Renal pelvis (tissue), 12 donors: ENCODE measurements around the gene TMEM106C. TPM values are rescaled to one million over a fixed set of nuclear protein-coding genes. Genes with fewer than 3 reads are reported as not detected.

Experiments used
- DNase-seq: peaks from one replicate; pipeline ENCODE4 v3.0.0-alpha.2; 2013
- long read RNA-seq, 16 experiments: transcript quantifications; one replicate each; lab custom pipeline, GENCODE V29; 2026
- polyA plus RNA-seq, 3 donors: library from polyadenylated mRNA; unstranded; fragments of 120-200 nt; gene quantifications; one replicate each; pipeline ENCODE4 v1.2.1, GENCODE V29; 2013; ENCODE audit not compliant: insufficient read length in 3 of 3

TMEM106C gene, protein sequence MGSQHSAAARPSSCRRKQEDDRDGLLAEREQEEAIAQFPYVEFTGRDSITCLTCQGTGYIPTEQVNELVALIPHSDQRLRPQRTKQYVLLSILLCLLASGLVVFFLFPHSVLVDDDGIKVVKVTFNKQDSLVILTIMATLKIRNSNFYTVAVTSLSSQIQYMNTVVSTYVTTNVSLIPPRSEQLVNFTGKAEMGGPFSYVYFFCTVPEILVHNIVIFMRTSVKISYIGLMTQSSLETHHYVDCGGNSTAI
- 100 to 1,000 TPM; 128 to 132 (median 132) TPM for polyA plus RNA-seq
- long read RNA-seq, donor 1, transcript TMEM106C-220 (8 exons, 810 nt): minor isoform, 17 of 53 reads
- long read RNA-seq, donor 1, transcript TMEM106C-201 (8 exons, 1,394 nt): major isoform, 19 of 53 reads
- long read RNA-seq, donor 1, partial matches to known transcripts: 11 of 53 reads
- long read RNA-seq, donor 1, other reads (novel, unspliced or antisense): 0 of 53 reads
- long read RNA-seq, donor 2, transcript TMEM106C-201 (8 exons, 1,394 nt): minor isoform, 18 of 69 reads
- long read RNA-seq, donor 2, transcript TMEM106C-220 (8 exons, 810 nt): major isoform, 35 of 69 reads
- long read RNA-seq, donor 2, partial matches to known transcripts: 6 of 69 reads
- long read RNA-seq, donor 2, other reads (novel, unspliced or antisense): 0 of 69 reads
- long read RNA-seq, donor 3, transcript TMEM106C-220 (8 exons, 810 nt): minor isoform, 12 of 36 reads
- long read RNA-seq, donor 3, transcript TMEM106C-201 (8 exons, 1,394 nt): major isoform, 16 of 36 reads
- long read RNA-seq, donor 3, partial matches to known transcripts: 0 of 36 reads
- long read RNA-seq, donor 3, other reads (novel, unspliced or antisense): 0 of 36 reads
- long read RNA-seq, donor 4, transcript TMEM106C-220 (8 exons, 810 nt): major isoform, 14 of 42 reads
- long read RNA-seq, donor 4, transcript TMEM106C-201 (8 exons, 1,394 nt): minor isoform, 12 of 42 reads
- long read RNA-seq, donor 4, partial matches to known transcripts: 5 of 42 reads
- long read RNA-seq, donor 4, other reads (novel, unspliced or antisense): 0 of 42 reads
- long read RNA-seq, donor 5, transcript TMEM106C-201 (8 exons, 1,394 nt): minor isoform, 13 of 31 reads
- long read RNA-seq, donor 5, transcript TMEM106C-220 (8 exons, 810 nt): major isoform, 14 of 31 reads
- long read RNA-seq, donor 5, partial matches to known transcripts: 0 of 31 reads
- long read RNA-seq, donor 5, other reads (novel, unspliced or antisense): 0 of 31 reads
- long read RNA-seq, donor 6, transcript TMEM106C-201 (8 exons, 1,394 nt): major isoform, 15 of 33 reads
- long read RNA-seq, donor 6, transcript TMEM106C-220 (8 exons, 810 nt): minor isoform, 12 of 33 reads
- long read RNA-seq, donor 6, partial matches to known transcripts: 0 of 33 reads
- long read RNA-seq, donor 6, other reads (novel, unspliced or antisense): 0 of 33 reads
- long read RNA-seq, donor 7, transcript TMEM106C-220 (8 exons, 810 nt): major isoform, 12 of 64 reads
- long read RNA-seq, donor 7, transcript TMEM106C-201 (8 exons, 1,394 nt): major isoform, 12 of 64 reads
- long read RNA-seq, donor 7, partial matches to known transcripts: 34 of 64 reads
- long read RNA-seq, donor 7, other reads (novel, unspliced or antisense): 0 of 64 reads
- long read RNA-seq, donor 8, transcript TMEM106C-220 (8 exons, 810 nt): major isoform, 9 of 39 reads
- long read RNA-seq, donor 8, transcript TMEM106C-201 (8 exons, 1,394 nt): minor isoform, 6 of 39 reads
- long read RNA-seq, donor 8, partial matches to known transcripts: 17 of 39 reads
- long read RNA-seq, donor 8, other reads (novel, unspliced or antisense): 0 of 39 reads
- long read RNA-seq, donor 9, transcript TMEM106C-201 (8 exons, 1,394 nt): minor isoform, 17 of 58 reads
- long read RNA-seq, donor 9, transcript TMEM106C-220 (8 exons, 810 nt): major isoform, 26 of 58 reads
- long read RNA-seq, donor 9, partial matches to known transcripts: 5 of 58 reads
- long read RNA-seq, donor 9, other reads (novel, unspliced or antisense): 0 of 58 reads
- long read RNA-seq, donor 10, transcript TMEM106C-201 (8 exons, 1,394 nt): minor isoform, 9 of 39 reads
- long read RNA-seq, donor 10, transcript TMEM106C-220 (8 exons, 810 nt): major isoform, 10 of 39 reads
- long read RNA-seq, donor 10, partial matches to known transcripts: 12 of 39 reads
- long read RNA-seq, donor 10, other reads (novel, unspliced or antisense): 0 of 39 reads
- long read RNA-seq, donor 11, transcript TMEM106C-220 (8 exons, 810 nt): major isoform, 16 of 22 reads
- long read RNA-seq, donor 11, partial matches to known transcripts: 0 of 22 reads
- long read RNA-seq, donor 11, other reads (novel, unspliced or antisense): 0 of 22 reads
- long read RNA-seq, donor 12, transcript TMEM106C-201 (8 exons, 1,394 nt): minor isoform, 19 of 61 reads
- long read RNA-seq, donor 12, transcript TMEM106C-220 (8 exons, 810 nt): major isoform, 21 of 61 reads
- long read RNA-seq, donor 12, transcript TMEM106C-218 (2 exons, 590 nt): minor isoform, 5 of 61 reads
- long read RNA-seq, donor 12, partial matches to known transcripts: 6 of 61 reads
- long read RNA-seq, donor 12, other reads (novel, unspliced or antisense): 0 of 61 reads
- long read RNA-seq, donor 13, transcript TMEM106C-220 (8 exons, 810 nt): minor isoform, 6 of 26 reads
- long read RNA-seq, donor 13, transcript TMEM106C-201 (8 exons, 1,394 nt): major isoform, 7 of 26 reads
- long read RNA-seq, donor 13, transcript TMEM106C-218 (2 exons, 590 nt): minor isoform, 5 of 26 reads
- long read RNA-seq, donor 13, partial matches to known transcripts: 6 of 26 reads
- long read RNA-seq, donor 13, other reads (novel, unspliced or antisense): 0 of 26 reads
- long read RNA-seq, donor 14: 0 reads
- long read RNA-seq, donor 15, transcript TMEM106C-220 (8 exons, 810 nt): major isoform, 27 of 72 reads
- long read RNA-seq, donor 15, transcript TMEM106C-201 (8 exons, 1,394 nt): minor isoform, 22 of 72 reads
- long read RNA-seq, donor 15, partial matches to known transcripts: 10 of 72 reads
- long read RNA-seq, donor 15, other reads (novel, unspliced or antisense): 0 of 72 reads
- long read RNA-seq, donor 16, transcript TMEM106C-220 (8 exons, 810 nt): major isoform, 17 of 45 reads
- long read RNA-seq, donor 16, transcript TMEM106C-201 (8 exons, 1,394 nt): minor isoform, 13 of 45 reads
- long read RNA-seq, donor 16, partial matches to known transcripts: 6 of 45 reads
- long read RNA-seq, donor 16, other reads (novel, unspliced or antisense): 0 of 45 reads

DNA sequence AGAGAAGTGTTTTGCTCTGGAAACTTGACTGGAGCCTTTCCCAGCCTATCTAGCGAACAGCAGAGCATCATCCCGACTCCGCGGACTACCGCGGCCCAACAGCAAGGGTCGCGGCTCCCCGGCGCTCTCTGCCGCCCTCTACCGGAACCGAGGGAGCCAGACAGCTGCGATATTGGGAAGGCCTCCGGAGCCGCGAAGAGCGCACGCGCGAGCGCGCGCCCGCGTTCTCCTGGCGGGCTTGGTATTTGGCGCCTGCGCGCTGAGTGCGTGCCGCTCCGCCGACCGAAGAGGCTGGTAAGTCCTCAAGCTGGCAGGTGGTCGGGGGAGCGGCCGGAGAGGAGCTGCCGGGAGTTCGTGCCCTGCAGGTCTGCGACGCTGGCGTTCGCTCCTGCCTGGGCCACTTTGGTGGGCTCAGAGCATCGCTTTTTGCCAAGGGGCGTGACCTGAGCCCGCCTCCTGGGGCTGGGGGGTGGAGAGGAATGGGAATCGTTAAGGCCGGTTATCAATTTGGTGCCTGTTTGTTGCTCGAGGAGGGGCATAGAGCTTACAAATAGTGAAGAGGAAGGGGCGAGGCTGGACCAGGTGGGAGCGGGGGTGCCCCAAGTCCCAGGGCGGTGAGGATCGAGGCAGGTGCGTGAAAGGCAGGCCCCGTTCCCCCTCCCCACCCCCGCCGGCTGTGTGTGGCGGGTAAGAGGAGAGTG is at the start of gene TMEM106C:
Gene TMEM106C (plus strand): TSS at position 257 of the 701 bp plus-strand sequence. CDS start 641 bp downstream, outside the sequence.
- peak; percentile 94 for DNase-seq

- no peak for DNase-seq
These were observed 42.5 kb upstream of the TMEM106C start for GRCh38 chr12:47920913-47921312.

DNA sequence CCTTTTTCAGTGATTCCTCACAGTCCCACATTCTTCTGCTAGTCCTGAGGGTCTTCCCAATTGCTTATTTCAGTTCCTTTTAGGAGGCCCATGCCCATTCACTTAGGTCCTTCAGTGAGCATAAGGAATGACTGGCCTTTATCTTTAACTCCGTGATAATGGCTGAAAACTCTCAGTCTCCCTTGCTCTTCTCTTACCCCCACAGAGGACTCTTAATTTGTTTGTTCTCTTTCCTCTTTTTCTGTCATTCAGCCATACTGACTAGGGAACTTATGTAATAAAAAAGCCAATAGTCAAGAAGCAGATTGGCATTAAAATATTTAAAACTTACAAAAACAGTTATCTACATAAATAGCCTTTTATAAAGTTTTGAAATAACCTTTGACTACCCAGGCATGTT is 41.5 kb upstream of the TMEM106C start:
- no peak for DNase-seq

- no peak for DNase-seq
These were observed 36.0 kb upstream of the TMEM106C start for GRCh38 chr12:47927346-47927745.

DNA sequence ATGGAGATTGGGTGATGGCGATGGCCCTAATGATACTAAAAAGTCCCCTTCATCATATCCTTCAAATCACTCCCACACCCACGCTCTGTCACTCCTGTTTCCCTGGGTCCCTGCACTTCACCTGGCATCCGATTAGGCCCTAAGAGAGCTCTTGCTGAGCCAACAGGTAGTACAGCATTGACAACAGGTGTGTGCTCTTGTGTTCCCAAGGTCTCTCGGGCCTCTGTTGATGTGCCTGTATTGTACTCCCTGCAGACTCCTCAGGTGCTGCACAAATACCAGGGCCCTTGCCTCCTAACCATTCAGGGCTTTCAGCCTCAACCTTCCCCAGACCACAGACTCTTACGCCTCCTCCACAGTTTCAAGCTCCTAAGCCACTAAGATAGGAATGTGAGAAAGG is 32.8 kb upstream of the TMEM106C start:
- DNase-seq: no peak

GRCh38 chr12:47931187-47931586 is 32.2 kb upstream of the TMEM106C start:
- no peak for DNase-seq

GRCh38 chr12:47935184-47935583 is 28.2 kb upstream of the TMEM106C start:
- peak; percentile 35 for DNase-seq

GRCh38 chr12:47938093-47938492 is 25.3 kb upstream of the TMEM106C start:
- DNase-seq: no peak

DNA sequence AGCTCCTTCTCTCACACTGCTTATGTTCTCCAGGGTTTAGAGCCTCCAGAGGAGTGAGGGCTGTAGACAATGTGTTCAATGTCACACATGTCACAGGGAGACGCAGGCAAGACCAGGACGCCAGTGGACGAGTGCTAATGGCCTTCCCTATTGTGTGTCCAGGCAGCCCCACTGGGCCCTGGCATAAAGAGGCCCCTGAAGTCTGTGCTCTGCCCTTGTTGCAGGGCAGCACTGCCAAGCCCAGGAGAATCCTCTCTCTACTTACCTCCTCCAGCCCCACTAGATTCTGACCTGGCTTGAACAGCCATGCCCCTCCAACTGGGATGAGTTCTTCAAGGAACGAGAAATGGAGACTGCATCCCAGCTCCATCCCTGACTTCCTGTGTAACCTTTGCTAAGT is 24.8 kb upstream of the TMEM106C start:
- no peak for DNase-seq

GRCh38 chr12:47939009-47939601 is 24.3 kb upstream of the TMEM106C start:
- DNase-seq: no peak

DNA sequence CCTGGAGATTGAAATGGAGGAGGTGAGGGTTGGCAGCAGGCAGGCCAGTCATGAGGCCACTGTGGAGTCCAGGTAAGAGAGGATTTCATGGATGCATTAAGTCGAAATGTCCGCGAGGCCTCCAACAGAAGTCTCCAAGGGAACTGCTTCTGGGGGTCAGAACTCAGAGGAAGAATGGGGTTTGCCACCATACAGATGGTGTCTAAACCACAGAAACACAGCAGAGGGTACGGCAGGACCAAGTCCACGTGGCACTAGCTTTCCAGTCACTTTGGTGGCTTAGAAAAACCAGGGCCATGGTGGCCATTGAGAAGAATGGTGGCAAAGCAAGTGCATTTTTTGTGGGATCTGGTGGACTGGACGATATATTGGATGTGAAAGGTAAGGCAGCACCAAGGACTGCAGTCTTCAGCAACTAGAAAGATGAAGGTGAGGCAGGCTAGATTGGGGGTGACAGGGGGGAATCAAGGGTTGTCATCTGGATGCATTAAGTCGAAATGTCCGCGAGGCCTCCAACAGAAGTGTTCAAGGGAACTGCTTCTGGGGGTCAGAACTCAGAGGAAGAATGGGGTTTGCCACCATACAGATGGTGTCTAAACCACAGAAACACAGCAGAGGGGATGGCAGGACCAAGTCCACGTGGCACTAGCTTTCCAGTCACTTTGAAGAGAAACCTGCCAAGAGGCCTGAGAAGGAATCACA is 22.5 kb upstream of the TMEM106C start:
- no peak for DNase-seq

GRCh38 chr12:47941475-47941780 is 22.0 kb upstream of the TMEM106C start:
- DNase-seq: no peak

- peak; percentile 60 for DNase-seq
These were observed 21.4 kb upstream of the TMEM106C start for GRCh38 chr12:47941871-47942613.

DNA sequence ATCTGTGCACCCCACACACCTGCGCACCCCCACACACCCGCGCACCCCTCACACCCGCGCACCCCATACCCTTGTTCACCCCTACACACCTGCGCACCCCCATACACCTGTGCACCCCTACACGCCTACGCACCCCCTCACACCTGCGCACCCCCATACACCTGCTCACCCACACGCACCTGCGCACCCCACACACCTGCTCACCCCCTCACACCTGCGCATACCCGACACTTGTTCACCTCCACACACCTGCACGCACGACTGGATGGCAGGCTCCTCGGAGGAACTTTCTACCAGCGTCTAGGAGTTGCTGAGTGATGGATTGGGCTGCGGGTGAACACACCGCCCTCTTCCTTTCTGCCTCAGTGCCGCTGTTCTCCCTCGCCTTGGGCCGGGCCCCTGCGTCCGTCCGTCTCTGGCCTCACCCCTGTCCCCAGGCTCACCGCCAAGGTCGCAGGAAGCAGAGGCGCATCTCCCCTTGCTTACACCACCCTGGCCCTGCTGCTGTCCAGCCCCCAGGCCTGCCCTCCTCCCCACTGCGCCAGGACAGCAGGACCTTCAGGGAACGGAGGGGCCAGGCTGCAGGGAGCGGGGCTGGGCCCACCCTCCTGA is 20.7 kb upstream of the TMEM106C start:
- no peak for DNase-seq
